ENCODE results near the gene BIRC6. TPM values are rescaled to one million over a fixed set of nuclear protein-coding genes. Genes with fewer than 3 reads are reported as not detected.
"Not testable (repeated sequence)": the region's sequence is repeated elsewhere in the genome, so short reads cannot be mapped to it uniquely, and the experiment has no call there.

BIRC6 gene
- total RNA-seq, 1 experiment from 2014 or later = 79.0 TPM

- DNase-seq; CTCF ChIA-PET; POLR2A ChIA-PET (ENCODE audit: unreplicated experiment): not testable (repeated sequence)
Observed at GRCh38 chr2:32329180-32329980, 27.4 kb upstream of the BIRC6 start.

GRCh38 chr2:32330136-32330535 lies 26.7 kb upstream of the BIRC6 start:
- H4K20me1 ChIP-seq (ENCODE audit: insufficient read depth) = no peaks in the 10 kb centered on the region
- H3K9me3 ChIP-seq (ENCODE audit: insufficient read depth, low read depth) = no peaks in the 10 kb centered on the region
- no peaks in the 10 kb centered on the region for H3K9me2 ChIP-seq (ENCODE audit: insufficient read depth)
- no peak overlapping the region for H3K4me3 ChIP-seq
- no peak overlapping the region for H3K27ac ChIP-seq
- no peaks in the 10 kb centered on the region for H3K4me1 ChIP-seq (replicated peaks; ENCODE audit: insufficient read depth)
- no peaks in the 10 kb centered on the region for H3K27me3 ChIP-seq (ENCODE audit: insufficient read depth, low read depth)
- TF ChIP-seq CTCF (conservative IDR thresholded peaks at IDR 0.05) (no peak), EZH2 (IDR thresholded peaks at IDR 0.05; ENCODE audit: low read depth) (no peak)
- H3K79me2 ChIP-seq (ENCODE audit: low read depth) = no peaks in the 10 kb centered on the region
- H3K4me2 ChIP-seq = no peak overlapping the region
- intact Hi-C loops (cut with micrococcal nuclease; ENCODE audit: unreplicated experiment) = no loop called here
- no peak for DNase-seq
- no peak overlapping the region for H2AFZ ChIP-seq
- BruUV-seq (replicated peaks) = no TSS peak
- H3F3A ChIP-seq (ENCODE audit: insufficient read depth, low read depth) = no peaks in the 10 kb centered on the region
- ChIA-PET CTCF (no interaction called here), POLR2A (ENCODE audit: unreplicated experiment) (no interaction called here)
- no peaks in the 10 kb centered on the region for H3K36me3 ChIP-seq (ENCODE audit: low read depth)

More at GRCh38 chr2:32329180-32329980, 27.4 kb upstream of the BIRC6 start:
- H4K20me1 ChIP-seq (ENCODE audit: insufficient read depth); H3K79me2 ChIP-seq (ENCODE audit: low read depth); BruUV-seq (replicated peaks); H2AFZ ChIP-seq; H3K9me3 ChIP-seq (ENCODE audit: insufficient read depth, low read depth); H3K4me1 ChIP-seq (replicated peaks; ENCODE audit: insufficient read depth); H3F3A ChIP-seq (ENCODE audit: insufficient read depth, low read depth); H3K4me3 ChIP-seq; H3K4me2 ChIP-seq; H3K9me2 ChIP-seq (ENCODE audit: insufficient read depth); H3K27me3 ChIP-seq (ENCODE audit: insufficient read depth, low read depth); H3K27ac ChIP-seq; intact Hi-C loops (cut with micrococcal nuclease; ENCODE audit: unreplicated experiment); H3K36me3 ChIP-seq (ENCODE audit: low read depth): not testable (repeated sequence)

- Histone ChIP-seq H3K9me3 (ENCODE audit: insufficient read depth, low read depth) (no peaks in the 10 kb centered on the region; the same call in 1 of the 2 replicates), H3K4me2 (no peak overlapping the region), H3K36me3 (ENCODE audit: low read depth) (no peaks in the 10 kb centered on the region), H3K4me3 (no peak overlapping the region), H4K20me1 (ENCODE audit: insufficient read depth) (no peaks in the 10 kb centered on the region), H3K79me2 (ENCODE audit: low read depth) (no peaks in the 10 kb centered on the region), H2AFZ (no peak overlapping the region), H3K9me2 (ENCODE audit: insufficient read depth) (no peaks in the 10 kb centered on the region), H3F3A (ENCODE audit: insufficient read depth, low read depth) (peaks cover 5% of the 10 kb centered on the region; the same call in 1 of the 2 replicates), H3K4me1 (replicated peaks; ENCODE audit: insufficient read depth) (no peaks in the 10 kb centered on the region), H3K27me3 (ENCODE audit: insufficient read depth, low read depth) (no peaks in the 10 kb centered on the region), H3K27ac (no peak overlapping the region)
- DNase-seq = no peak
- BruUV-seq (replicated peaks) = no TSS peak
- intact Hi-C loops (cut with micrococcal nuclease; ENCODE audit: unreplicated experiment) = no loop called here
- no peak for TF ChIP-seq EZH2 (IDR thresholded peaks at IDR 0.05; ENCODE audit: low read depth)
- CTCF ChIA-PET = no interaction called here
- POLR2A ChIA-PET (ENCODE audit: unreplicated experiment) = no interaction called here
Observed at GRCh38 chr2:32342801-32343200, 14.0 kb upstream of the BIRC6 start.

GRCh38 chr2:32350797-32351196 lies 6.0 kb upstream of the BIRC6 start:
- H3K9me2 ChIP-seq (ENCODE audit: insufficient read depth); H3K4me1 ChIP-seq (replicated peaks; ENCODE audit: insufficient read depth); H3K27me3 ChIP-seq (ENCODE audit: insufficient read depth, low read depth); H3K79me2 ChIP-seq (ENCODE audit: low read depth); H3K4me2 ChIP-seq; H3K4me3 ChIP-seq; DNase-seq; CTCF ChIA-PET; H3K27ac ChIP-seq; H3K36me3 ChIP-seq (ENCODE audit: low read depth); H2AFZ ChIP-seq; H3K9me3 ChIP-seq (ENCODE audit: insufficient read depth, low read depth); intact Hi-C loops (cut with micrococcal nuclease; ENCODE audit: unreplicated experiment); H3F3A ChIP-seq (ENCODE audit: insufficient read depth, low read depth); BruUV-seq (replicated peaks); H4K20me1 ChIP-seq (ENCODE audit: insufficient read depth): not testable (repeated sequence)
- POLR2A ChIA-PET (ENCODE audit: unreplicated experiment) = interaction anchor here (0.6 kb wide), 1 partner anchor 72 kb away, joined by 6 read pairs; no protein-coding TSS in a partner anchor

All from PC-9 (cell line).